Measurements from ENCODE around the gene OSBPL5. TPM values are rescaled to one million over a fixed set of nuclear protein-coding genes. Genes with fewer than 3 reads are reported as not detected.

Gene OSBPL5
- total RNA-seq, 2 experiments from 2014 or later = 2.8 to 3.4 TPM

DNA sequence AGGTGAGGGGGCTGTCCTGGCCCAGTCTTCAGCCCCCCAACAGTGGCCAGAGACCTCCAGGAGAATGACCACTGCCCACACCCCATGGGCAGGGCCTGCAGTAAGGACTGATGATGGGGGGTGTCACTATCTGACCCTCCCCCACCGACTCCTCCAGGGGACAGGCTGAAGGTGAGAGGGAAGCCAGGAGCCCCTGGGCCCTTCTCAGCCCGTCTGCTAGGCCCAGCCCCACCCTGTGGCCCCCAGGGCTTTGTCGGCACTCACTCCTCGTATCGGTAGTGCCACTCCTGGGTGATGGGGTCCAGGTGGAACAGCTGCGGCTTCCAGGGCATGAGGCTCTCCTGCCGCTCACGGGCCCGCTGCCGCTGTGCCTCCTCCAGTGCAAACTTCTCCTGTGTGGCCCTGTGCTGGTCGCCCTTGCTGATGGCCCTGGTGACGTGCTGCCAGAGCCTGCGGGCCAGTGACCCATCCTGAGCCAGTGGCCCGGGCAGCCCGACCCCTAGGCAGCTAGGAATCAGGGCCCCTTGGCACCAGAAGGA lies 72.4 kb downstream of the OSBPL5 start:
- POLR2A ChIA-PET = no interaction called here
- CTCF ChIA-PET = interaction anchor here (1.1 to 3.1 kb wide), 6 partner anchors 43 to 146 kb away, joined by 3 to 27 read pairs (median 7); no protein-coding TSS in a partner anchor

- CTCF ChIA-PET = interaction anchor here (0.7 to 3.1 kb wide), 30 partner anchors 9 to 559 kb away, joined by 3 to 33 read pairs (median 4); partner anchors contain the start of gene PHLDA2
- POLR2A ChIA-PET = interaction anchor here (0.7 to 0.8 kb wide), 2 partner anchors 35 to 42 kb away, joined by 3 read pairs; partner anchors contain the start of gene CARS1
These were observed 73.1 kb downstream of the OSBPL5 start for GRCh38 chr11:3091846-3092602.

DNA sequence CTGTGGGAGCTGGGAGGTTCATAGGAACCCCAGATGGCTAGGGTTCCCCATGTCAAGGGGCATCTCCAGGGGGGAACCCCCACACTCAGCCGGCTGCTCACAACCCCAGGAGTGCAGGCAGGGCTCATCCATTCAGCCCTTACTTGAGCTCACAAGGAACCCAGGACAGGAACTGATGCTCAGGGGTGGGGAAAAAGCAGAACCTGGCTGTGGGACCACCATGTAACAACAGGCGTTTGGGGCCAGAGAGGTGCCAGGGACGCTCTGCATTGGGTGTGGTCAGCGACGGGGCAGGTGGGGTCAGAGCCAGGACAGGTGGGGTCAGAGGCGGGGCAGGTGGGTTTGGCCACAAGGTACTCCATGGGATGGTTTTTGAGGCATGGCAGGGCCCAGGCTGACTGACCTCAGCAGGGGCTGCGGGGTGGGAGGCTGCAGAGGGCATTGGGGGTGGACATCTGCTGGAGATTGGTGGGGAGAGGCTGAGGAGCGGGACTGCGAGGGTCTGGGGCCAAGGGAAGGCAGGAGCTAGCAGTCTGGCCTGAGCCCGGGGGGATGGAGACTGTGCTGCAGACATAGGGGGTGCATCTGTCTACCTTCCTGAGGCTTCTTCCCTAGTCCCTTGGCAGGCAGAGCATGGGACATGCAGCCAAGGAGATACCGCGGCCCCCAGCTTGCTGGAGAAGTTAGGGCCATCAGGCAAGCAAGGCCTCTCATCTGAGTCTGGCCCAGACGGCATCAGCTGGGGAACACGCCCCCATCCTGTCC lies 73.8 kb downstream of the OSBPL5 start:
- POLR2A ChIA-PET = interaction anchor here (0.7 to 0.8 kb wide), 2 partner anchors 34 to 42 kb away, joined by 3 read pairs; partner anchors contain the start of gene CARS1

DNA sequence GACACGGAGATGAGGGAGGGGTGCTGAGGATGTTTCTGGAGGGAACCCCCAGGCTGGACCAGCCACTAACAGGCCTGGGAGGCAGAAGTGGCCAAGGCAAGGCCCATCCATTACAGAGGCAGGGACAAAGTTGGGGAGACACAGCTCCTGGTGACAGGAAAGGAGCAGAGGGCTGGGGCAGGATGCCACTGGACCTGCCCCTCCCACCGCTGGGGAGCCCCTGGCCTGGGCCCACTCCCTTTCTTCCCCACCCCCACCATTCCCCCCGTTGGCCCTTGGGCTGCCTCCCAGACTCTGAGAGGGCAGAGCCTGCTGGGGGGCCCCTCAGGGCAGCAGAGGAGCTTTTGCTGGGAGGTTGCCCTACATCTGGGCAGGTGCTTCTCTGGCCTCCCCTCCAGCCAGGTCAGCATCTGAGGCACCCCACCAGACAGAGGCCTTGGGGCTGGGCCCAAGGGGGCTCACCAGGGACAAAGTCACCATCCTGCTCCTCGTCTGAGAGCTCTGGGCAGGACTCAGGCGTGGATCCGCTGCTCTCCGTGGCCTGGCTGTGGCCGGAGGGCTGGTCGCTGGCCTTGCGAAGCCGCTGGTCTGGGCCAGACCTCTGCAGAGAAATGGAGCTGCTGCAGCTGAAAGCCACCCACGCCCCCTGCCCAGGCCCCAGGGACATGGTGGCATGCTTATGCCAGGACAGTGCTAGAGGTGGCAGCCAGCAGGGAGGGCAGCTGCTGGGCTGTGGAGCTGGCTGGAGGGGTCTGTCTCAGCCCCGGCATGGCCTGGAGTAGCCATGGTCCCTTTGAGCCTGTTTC lies 74.8 kb downstream of the OSBPL5 start:
- POLR2A ChIA-PET = no interaction called here

More for the DNA sequence above, 73.8 kb downstream of the OSBPL5 start:
- CTCF ChIA-PET = interaction anchor here (0.7 to 3.1 kb wide), 32 partner anchors 9 to 559 kb away, joined by 3 to 33 read pairs (median 4); partner anchors contain the start of gene PHLDA2

DNA sequence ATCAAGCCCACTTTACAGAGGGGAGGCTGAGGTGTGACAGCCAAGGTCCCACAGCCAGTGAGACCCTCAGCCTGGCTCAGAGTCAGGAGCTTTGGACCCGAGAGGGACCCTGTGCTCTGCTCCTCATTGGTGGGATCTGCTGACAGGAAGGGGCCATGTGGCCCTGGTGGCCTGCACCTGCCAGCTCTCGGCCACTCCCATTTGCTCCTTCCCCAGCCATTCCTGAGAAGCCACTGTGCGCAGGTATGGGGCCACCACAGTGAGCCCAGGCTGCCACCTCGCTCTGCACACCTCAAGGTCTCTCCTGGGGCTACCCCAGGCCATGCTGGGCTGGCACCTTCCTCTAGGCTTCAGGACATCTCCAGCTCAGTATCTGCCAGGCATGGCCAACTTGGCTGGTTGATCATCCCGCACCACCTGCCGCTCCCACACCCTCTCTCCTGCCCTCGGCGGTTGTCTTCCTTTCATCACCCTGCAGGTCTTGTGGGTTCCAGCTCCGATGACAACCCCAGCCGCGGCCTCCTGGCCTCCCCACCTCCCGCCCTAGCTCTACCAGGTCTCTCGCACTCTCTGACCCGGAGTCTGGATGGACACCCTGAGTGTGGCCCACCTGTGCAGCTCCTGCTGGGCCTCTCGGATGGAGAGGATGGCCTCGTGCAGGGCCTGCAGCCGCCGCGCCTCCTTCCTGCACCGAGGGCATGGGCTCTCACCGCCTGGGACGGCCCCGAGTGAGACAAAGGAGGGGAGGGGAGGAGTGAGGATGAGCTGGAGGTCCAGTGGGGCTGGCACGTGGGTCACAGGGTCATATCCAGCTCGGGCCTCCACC lies 75.7 kb downstream of the OSBPL5 start:
- ChIA-PET POLR2A (no interaction called here), CTCF (interaction anchor here (1.5 to 3.1 kb wide), 4 partner anchors 40 to 557 kb away, joined by 4 to 33 read pairs (median 18); no protein-coding TSS in a partner anchor)

More for the DNA sequence above, 74.8 kb downstream of the OSBPL5 start:
- CTCF ChIA-PET = interaction anchor here (0.9 to 3.1 kb wide), 14 partner anchors 8 to 558 kb away, joined by 3 to 33 read pairs (median 4); no protein-coding TSS in a partner anchor

DNA sequence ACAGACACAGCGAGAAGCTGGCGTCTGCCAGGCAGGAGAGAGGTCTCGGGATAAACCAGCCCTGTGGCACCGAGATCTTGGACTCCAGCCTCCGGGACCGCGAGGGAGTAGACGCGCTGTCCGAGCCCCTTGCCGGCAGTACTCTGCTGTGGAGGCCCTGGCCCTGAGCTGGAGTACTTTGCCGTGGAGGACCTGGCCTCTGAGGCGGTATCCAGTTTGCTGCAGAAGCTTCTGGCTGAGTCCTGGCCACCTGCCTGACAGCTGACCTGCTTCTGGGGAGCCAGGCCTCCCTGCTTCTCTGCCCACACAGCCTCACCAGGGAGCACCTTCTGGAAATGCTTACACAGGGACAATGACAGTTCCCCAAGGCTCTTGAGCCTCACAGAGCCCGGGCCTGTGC lies 76.3 kb downstream of the OSBPL5 start:
- ChIA-PET POLR2A (no interaction called here), CTCF (interaction anchor here (1.5 to 1.8 kb wide), 2 partner anchors 52 to 73 kb away, joined by 4 to 10 read pairs; no protein-coding TSS in a partner anchor)

GRCh38 chr11:3087821-3088800 lies 77.0 kb downstream of the OSBPL5 start:
- POLR2A ChIA-PET = no interaction called here

GRCh38 chr11:3087373-3087772 lies 77.7 kb downstream of the OSBPL5 start:
- CTCF ChIA-PET = no interaction called here

More at GRCh38 chr11:3087821-3088800, 77.0 kb downstream of the OSBPL5 start:
- CTCF ChIA-PET = interaction anchor here (1.8 kb wide), 1 partner anchor 51 kb away, joined by 10 read pairs; no protein-coding TSS in a partner anchor

DNA sequence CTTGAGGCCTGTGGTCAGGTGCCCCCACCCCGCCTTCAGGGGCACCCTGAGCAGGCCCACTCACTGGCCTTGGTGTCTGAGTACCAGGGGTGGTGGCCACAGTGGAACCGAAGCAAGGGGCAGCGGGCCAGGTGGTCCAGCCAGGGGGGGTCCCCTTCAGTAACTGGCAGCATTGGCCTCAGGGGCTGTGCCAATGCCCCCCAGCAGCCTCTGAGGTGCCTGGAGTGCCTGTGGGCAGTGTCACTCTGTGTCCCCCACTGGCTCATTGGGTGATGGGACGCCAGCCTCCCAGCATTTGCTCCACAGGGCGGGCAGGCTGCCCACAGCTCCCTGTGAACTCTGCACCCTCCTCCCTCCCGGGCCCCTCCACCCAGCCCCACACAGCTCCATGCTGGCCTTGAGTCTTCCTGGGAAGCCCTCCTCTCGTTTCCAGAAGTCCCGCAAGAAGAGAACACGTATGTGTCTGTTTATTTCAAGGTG lies 78.4 kb downstream of the OSBPL5 start:
- CTCF ChIA-PET = no interaction called here
- POLR2A ChIA-PET = no interaction called here

More at GRCh38 chr11:3087373-3087772, 77.7 kb downstream of the OSBPL5 start:
- POLR2A ChIA-PET = no interaction called here

DNA sequence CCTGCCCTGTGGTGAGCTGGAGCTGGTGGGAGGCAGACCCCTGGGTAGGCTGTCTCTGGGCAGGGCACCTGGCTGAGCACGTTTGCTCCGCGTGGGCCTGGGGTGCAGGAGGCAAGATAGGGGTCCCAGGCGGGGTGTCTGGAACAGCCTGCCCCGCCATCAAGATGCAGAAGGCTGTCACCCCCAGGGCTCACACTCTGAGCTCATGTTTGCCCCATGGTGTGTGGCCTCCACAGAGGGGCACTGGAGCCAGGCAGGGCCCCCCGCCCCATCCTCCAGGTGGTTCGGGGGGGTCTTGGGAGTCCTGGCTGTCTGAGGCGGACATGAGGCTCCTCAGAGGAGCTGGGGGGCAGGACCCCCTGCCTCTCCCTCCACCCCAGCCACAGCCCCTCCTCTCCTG lies 79.0 kb downstream of the OSBPL5 start:
- POLR2A ChIA-PET = no interaction called here
- CTCF ChIA-PET = interaction anchor here (1.2 kb wide), 1 partner anchor 553 kb away, joined by 3 read pairs; no protein-coding TSS in a partner anchor

- CTCF ChIA-PET = interaction anchor here (0.7 to 1.2 kb wide), 2 partner anchors 313 to 552 kb away, joined by 3 read pairs; no protein-coding TSS in a partner anchor
- POLR2A ChIA-PET = no interaction called here
These were observed 80.1 kb downstream of the OSBPL5 start for GRCh38 chr11:3085052-3085451.

DNA sequence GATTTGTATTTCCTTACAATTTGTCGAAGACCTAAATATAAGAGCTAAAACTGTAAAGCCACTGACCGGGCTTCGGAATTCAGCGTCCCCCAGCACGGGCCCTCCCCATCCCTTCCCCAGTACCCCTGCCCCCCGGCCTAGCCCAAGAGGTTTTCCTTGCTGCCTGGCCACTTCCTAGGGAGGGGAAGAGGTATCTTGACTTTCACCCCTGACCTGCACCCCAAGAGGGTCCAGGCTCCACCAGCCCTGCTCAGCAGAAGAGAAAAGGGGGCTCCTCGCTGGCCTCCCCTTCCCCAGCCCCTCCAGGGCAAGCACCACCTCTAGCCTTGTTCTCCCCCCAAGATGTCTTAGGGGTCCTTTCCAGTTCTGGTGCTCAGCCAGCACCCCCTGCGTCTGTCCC lies 81.8 kb downstream of the OSBPL5 start:
- CTCF ChIA-PET = interaction anchor here (1.1 kb wide), 1 partner anchor 8 kb away, joined by 3 read pairs; no protein-coding TSS in a partner anchor
- POLR2A ChIA-PET = no interaction called here

DNA sequence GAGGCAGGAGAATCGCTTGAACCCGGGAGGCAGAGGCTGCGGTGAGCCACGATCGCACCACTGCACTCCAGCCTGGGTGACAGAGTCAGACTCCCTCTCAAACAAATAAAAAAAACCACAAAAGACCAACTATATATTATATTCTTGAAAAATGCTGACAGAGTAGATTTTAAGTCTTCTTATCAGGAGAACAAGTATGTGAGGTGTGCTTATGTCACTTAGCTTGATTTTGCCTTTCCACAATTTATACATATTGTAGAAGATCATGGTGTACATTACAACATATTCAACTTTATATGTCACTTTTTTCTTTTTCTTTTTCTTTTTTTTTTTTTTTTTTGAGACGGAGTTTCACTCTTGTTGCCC lies 83.7 kb downstream of the OSBPL5 start:
- ChIA-PET CTCF (no interaction called here), POLR2A (interaction anchor here (0.6 kb wide), 1 partner anchor 34 kb away, joined by 9 read pairs; no protein-coding TSS in a partner anchor)

DNA sequence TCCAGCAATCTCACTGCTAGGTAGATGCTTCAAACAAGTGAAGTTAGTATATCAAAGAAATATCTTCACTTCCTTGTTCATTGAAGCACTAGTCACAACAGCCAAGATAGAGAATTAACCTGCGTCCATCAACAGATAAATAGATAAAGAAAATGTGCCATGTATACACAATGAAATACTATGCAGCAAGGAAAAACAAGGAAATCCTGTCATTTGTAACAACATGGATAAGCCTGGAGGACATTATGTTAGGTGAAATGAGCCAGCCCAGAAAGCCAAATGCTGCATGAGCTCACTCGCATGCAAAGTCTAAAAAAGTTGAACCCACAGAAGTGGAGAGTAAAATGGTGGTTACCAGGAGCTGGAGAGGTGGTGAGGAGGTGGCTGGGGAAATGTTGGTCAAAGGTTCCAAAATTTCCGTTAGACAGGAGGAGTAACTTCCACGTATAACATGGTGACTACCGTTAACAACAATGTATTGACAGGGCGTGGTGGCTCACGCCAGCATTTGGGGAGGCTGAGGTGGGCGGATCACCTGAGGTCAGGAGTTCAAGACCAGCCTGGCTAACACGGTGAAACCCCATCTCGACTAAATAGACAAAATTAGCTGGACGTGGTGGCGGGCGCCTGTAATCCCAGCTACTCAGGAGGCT lies 84.3 kb downstream of the OSBPL5 start:
- POLR2A ChIA-PET = interaction anchor here (0.6 kb wide), 1 partner anchor 34 kb away, joined by 9 read pairs; no protein-coding TSS in a partner anchor
- CTCF ChIA-PET = no interaction called here

DNA sequence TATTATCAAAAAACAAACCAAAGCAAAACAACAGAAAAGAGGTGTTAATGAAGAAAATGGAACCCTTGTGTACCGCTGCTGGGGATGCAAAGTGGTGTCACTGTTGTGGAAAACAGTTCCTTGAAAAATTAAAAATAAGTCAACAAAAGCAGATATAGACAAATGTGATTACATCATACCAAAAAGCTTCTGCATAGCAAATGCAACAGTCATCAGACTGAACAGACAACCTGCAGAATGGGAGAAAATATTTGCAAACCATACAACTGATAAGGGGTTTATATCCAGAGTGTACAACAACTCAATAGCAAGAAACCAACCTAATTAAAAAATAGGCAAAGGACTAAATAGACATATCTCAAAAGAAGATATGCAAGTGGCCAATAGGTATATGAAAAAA lies 85.0 kb downstream of the OSBPL5 start:
- CTCF ChIA-PET = no interaction called here
- POLR2A ChIA-PET = no interaction called here

DNA sequence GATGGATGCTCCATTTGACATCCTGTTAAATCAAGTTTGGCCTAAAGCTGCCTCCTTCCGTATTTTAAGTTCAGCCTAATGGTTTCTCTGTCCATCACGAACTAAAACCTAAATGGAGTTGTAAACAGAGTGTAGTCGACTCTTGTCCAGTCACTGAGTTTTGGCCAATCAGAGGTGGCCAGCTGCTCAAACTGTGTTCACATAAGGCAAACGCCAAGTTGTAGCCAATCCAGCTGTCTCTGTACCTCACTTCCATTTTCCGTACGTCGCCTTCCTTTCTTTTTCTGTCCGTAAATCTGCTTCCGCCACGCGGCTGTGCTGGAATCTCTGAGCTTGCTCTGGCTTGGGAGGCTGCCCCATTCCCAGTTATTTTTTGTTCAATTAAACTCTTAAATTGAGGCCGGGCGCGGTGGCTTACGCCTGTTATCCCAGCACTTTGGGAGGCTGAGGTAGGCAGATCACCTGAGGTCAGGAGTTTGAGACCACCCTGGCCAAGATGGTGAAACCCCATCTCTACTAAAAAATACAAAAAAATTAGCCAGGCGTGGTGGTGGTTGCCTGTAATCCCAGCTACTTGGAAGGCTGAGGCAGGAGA lies 87.2 kb downstream of the OSBPL5 start:
- CTCF ChIA-PET = interaction anchor here (1.4 to 2.2 kb wide), 2 partner anchors 13 to 41 kb away, joined by 4 to 5 read pairs; no protein-coding TSS in a partner anchor
- POLR2A ChIA-PET = no interaction called here
